GM23338 (cell line): Measurements from ENCODE around the gene KXD1. TPM values are rescaled to one million over a fixed set of nuclear protein-coding genes. Genes with fewer than 3 reads are reported as not detected.

Source experiments
- ATAC-seq: fragments of 200-7000 bp; cut with Tn5 transposase; 3 replicates; pipeline ENCODE4 v1.9.1; 2020
- DNase-seq: peaks from one replicate; pipeline ENCODE4 v3.0.0-alpha.2; 2015; ENCODE audit warnings: low spot score
- H2AFZ ChIP-seq: fragments of 200-600 bp; sonication (generic); 2 replicates; pipeline ENCODE4 v1.8.0; 2016; ENCODE audit warnings: antibody characterized with exemption, mild to moderate bottlenecking, moderate library complexity
- H3F3A ChIP-seq: fragments of 200-600 bp; sonication (generic); replicated peaks from 2 replicates; pipeline ENCODE4 v1.8.0; 2017; ENCODE audit warnings: antibody characterized with exemption, mixed run types, low read depth
- H3K27ac ChIP-seq: fragments of 200-600 bp; sonication (generic); 2 replicates; pipeline ENCODE4 v1.6.1; 2016; ENCODE audit warnings: low read depth
- H3K27me3 ChIP-seq: fragments of 200-600 bp; sonication (generic); 2 replicates; pipeline ENCODE4 v1.8.0; 2016; ENCODE audit warnings: mild to moderate bottlenecking, mixed run types, moderate library complexity; ENCODE audit not compliant: insufficient read depth
- H3K36me3 ChIP-seq: fragments of 200-600 bp; sonication (generic); 2 replicates; pipeline ENCODE4 v1.8.0; 2016; ENCODE audit warnings: mild to moderate bottlenecking; ENCODE audit not compliant: insufficient read depth
- H3K4me1 ChIP-seq: fragments of 200-600 bp; sonication (generic); 2 replicates; pipeline ENCODE4 v1.8.0; 2016; ENCODE audit warnings: mild to moderate bottlenecking, moderate library complexity; ENCODE audit not compliant: insufficient read depth
- H3K4me2 ChIP-seq: fragments of 200-600 bp; sonication (generic); 2 replicates; pipeline ENCODE4 v1.7.1; 2017; ENCODE audit warnings: mixed run types
- H3K4me3 ChIP-seq: fragments of 200-600 bp; sonication (generic); 2 replicates; pipeline ENCODE4 v1.6.1; 2016; ENCODE audit warnings: mixed run types
- H3K79me2 ChIP-seq: fragments of 200-600 bp; sonication (generic); replicated peaks from 2 replicates; pipeline ENCODE4 v1.8.0; 2017; ENCODE audit warnings: mild to moderate bottlenecking; ENCODE audit not compliant: insufficient read depth
- H3K9me2 ChIP-seq: fragments of 200-600 bp; sonication (generic); 2 replicates; pipeline ENCODE4 v1.8.0; 2017; ENCODE audit not compliant: insufficient read depth
- H4K20me1 ChIP-seq: fragments of 200-600 bp; sonication (generic); replicated peaks from 2 replicates; pipeline ENCODE4 v1.8.0; 2017; ENCODE audit warnings: mild to moderate bottlenecking; ENCODE audit not compliant: insufficient read depth
- H3K27ac Mint-ChIP-seq: 2 replicates; pipeline ENCODE4 v1.8.0; 2020; ENCODE audit warnings: inconsistent platforms, mild to moderate bottlenecking, moderate library complexity, mixed read lengths
- H3K27me3 Mint-ChIP-seq: 3 replicates; pipeline ENCODE4 v1.8.0; 2022; ENCODE audit warnings: low read depth, mild to moderate bottlenecking, moderate library complexity, mixed read lengths, inconsistent platforms; ENCODE audit not compliant: insufficient read depth, poor library complexity
- H3K36me3 Mint-ChIP-seq: 3 replicates; pipeline ENCODE4 v1.8.0; 2021; ENCODE audit warnings: low read depth, mild to moderate bottlenecking, inconsistent platforms, moderate library complexity, mixed read lengths
- H3K4me1 Mint-ChIP-seq: 3 replicates; pipeline ENCODE4 v1.8.0; 2020; ENCODE audit warnings: mild to moderate bottlenecking, inconsistent platforms, mixed read lengths
- H3K4me3 Mint-ChIP-seq: 3 replicates; pipeline ENCODE4 v1.8.0; 2021; ENCODE audit warnings: moderate library complexity, mild to moderate bottlenecking, inconsistent platforms, mixed read lengths
- H3K9me3 Mint-ChIP-seq: 3 replicates; pipeline ENCODE4 v1.8.0; 2020; ENCODE audit warnings: moderate library complexity, mild to moderate bottlenecking, inconsistent platforms, mixed read lengths
- CTCF ChIP-seq, 2 experiments: fragments of 200-600 bp in 1 of 2; sonication (generic) in 1 of 2; conservative IDR thresholded peaks; 2 replicates each; pipeline versions ENCODE4 v1.5.1 to v1.6.1; 2016 to 2017; ENCODE audit warnings: antibody characterized with exemption in 2 of 2, low read depth in 2 of 2, mild to moderate bottlenecking in 2 of 2, moderate library complexity in 1 of 2
- ETS1 ChIP-seq: IDR thresholded peaks from 2 replicates; pipeline ENCODE4 v1.6.1; 2016; ENCODE audit warnings: antibody characterized with exemption
- EZH2 ChIP-seq: fragments of 200-600 bp; sonication (generic); IDR thresholded peaks from one replicate; pipeline ENCODE4 v1.8.0; 2017; ENCODE audit warnings: antibody characterized with exemption, mild to moderate bottlenecking, low read depth; ENCODE audit not compliant: unreplicated experiment
- EZH2phosphoT487 ChIP-seq: fragments of 200-600 bp; sonication (generic); IDR thresholded peaks from one replicate; pipeline ENCODE4 v1.8.1; 2018; ENCODE audit warnings: antibody characterized with exemption; ENCODE audit not compliant: unreplicated experiment
- ZNF114 ChIP-seq: fragments of 250-450 bp; sonication (Bioruptor Pico); IDR thresholded peaks from 2 replicates; pipeline ENCODE4 v1.5.0; 2020; ENCODE audit warnings: mild to moderate bottlenecking, moderate library complexity
- polyA plus RNA-seq: library from polyadenylated mRNA; unstranded; fragments of >200 nt; fragmentation: Nextera tagmentation; extraction: Ambion mirVana; gene quantifications from 2 replicates; pipeline ENCODE4 v1.2.1, GENCODE V29; 2016
- total RNA-seq: library from RNA; depleted of rRNA; stranded (reverse); fragments of >200 nt; shearing (Covaris generic); gene quantifications from 2 replicates; pipeline ENCODE4 v1.2.3, GENCODE V29; 2014
- TF ChIP-seq, protein P1 (sequence below): fragments of 250-450 bp; sonication (Bioruptor Pico); IDR thresholded peaks from 2 replicates; pipeline ENCODE4 v1.5.0; 2020; ENCODE audit warnings: mild to moderate bottlenecking, moderate library complexity

KXD1 gene
- total and polyA plus RNA-seq, 2 experiments from 2014 or later: 108 to 164 TPM

GRCh38 chr19:18526316-18526715 lies 31.4 kb upstream of the KXD1 start (continued):
- TF ChIP-seq, protein P1, sequence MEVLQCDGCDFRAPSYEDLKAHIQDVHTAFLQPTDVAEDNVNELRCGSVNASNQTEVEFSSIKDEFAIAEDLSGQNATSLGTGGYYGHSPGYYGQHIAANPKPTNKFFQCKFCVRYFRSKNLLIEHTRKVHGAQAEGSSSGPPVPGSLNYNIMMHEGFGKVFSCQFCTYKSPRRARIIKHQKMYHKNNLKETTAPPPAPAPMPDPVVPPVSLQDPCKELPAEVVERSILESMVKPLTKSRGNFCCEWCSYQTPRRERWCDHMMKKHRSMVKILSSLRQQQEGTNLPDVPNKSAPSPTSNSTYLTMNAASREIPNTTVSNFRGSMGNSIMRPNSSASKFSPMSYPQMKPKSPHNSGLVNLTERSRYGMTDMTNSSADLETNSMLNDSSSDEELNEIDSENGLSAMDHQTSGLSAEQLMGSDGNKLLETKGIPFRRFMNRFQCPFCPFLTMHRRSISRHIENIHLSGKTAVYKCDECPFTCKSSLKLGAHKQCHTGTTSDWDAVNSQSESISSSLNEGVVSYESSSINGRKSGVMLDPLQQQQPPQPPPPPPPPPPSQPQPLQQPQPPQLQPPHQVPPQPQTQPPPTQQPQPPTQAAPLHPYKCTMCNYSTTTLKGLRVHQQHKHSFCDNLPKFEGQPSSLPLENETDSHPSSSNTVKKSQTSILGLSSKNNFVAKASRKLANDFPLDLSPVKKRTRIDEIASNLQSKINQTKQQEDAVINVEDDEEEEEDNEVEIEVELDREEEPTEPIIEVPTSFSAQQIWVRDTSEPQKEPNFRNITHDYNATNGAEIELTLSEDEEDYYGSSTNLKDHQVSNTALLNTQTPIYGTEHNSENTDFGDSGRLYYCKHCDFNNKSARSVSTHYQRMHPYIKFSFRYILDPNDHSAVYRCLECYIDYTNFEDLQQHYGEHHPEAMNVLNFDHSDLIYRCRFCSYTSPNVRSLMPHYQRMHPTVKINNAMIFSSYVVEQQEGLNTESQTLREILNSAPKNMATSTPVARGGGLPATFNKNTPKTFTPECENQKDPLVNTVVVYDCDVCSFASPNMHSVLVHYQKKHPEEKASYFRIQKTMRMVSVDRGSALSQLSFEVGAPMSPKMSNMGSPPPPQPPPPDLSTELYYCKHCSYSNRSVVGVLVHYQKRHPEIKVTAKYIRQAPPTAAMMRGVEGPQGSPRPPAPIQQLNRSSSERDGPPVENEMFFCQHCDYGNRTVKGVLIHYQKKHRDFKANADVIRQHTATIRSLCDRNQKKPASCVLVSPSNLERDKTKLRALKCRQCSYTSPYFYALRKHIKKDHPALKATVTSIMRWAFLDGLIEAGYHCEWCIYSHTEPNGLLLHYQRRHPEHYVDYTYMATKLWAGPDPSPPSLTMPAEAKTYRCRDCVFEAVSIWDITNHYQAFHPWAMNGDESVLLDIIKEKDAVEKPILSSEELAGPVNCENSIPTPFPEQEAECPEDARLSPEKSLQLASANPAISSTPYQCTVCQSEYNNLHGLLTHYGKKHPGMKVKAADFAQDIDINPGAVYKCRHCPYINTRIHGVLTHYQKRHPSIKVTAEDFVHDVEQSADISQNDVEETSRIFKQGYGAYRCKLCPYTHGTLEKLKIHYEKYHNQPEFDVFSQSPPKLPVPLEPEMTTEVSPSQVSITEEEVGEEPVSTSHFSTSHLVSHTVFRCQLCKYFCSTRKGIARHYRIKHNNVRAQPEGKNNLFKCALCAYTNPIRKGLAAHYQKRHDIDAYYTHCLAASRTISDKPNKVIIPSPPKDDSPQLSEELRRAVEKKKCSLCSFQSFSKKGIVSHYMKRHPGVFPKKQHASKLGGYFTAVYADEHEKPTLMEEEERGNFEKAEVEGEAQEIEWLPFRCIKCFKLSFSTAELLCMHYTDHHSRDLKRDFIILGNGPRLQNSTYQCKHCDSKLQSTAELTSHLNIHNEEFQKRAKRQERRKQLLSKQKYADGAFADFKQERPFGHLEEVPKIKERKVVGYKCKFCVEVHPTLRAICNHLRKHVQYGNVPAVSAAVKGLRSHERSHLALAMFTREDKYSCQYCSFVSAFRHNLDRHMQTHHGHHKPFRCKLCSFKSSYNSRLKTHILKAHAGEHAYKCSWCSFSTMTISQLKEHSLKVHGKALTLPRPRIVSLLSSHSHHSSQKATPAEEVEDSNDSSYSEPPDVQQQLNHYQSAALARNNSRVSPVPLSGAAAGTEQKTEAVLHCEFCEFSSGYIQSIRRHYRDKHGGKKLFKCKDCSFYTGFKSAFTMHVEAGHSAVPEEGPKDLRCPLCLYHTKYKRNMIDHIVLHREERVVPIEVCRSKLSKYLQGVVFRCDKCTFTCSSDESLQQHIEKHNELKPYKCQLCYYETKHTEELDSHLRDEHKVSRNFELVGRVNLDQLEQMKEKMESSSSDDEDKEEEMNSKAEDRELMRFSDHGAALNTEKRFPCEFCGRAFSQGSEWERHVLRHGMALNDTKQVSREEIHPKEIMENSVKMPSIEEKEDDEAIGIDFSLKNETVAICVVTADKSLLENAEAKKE (CRISPR knock-in tag): no peak
- no peak for TF ChIP-seq EZH2

DNA sequence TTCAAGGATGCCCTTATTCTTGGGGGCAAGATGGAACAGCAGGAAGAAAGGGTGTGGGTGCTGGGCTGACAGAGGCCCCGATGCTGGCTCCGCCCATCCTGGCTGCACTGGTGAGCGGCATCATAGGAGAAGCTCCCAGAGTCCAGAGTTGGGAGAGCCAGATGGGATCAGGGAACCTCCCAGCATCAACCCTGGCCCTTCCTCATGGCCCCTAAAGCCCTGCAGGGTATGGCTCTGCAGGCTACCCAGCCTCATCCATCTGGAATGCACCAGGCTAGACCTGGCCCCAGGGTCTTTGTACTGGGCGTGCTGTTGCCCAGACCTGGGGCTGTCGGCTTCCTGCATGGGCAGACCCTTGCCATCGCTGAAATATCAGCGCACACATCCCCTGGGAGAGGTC lies 27.9 kb upstream of the KXD1 start:
- no peak overlapping the region for H3K27ac Mint-ChIP-seq
- Histone ChIP-seq H4K20me1 (no peaks in the 10 kb centered on the region; the same call in 1 of the 2 replicates), H3F3A (0 out of 2 replicates have a peak, but pooled peaks cover 5% of the 10 kb centered on the region), H3K4me2 (no peak overlapping the region), H3K4me3 (no peak overlapping the region), H3K27ac (0 out of 2 replicates have a peak overlapping the region, but pooled peaks have one; percentile 26), H3K4me1 (no peaks in the 10 kb centered on the region), H3K9me2 (no peaks in the 10 kb centered on the region), H3K27me3 (no peaks in the 10 kb centered on the region), H3K79me2 (no peaks in the 10 kb centered on the region), H3K36me3 (no peaks in the 10 kb centered on the region; the same call in 1 of the 2 replicates), H2AFZ (no peak overlapping the region)
- peaks cover 2% of the 10 kb centered on the region for H3K27me3 Mint-ChIP-seq
- ATAC-seq (peak; percentile 66), DNase-seq (no peak)
- peaks cover 20% of the 10 kb centered on the region for H3K36me3 Mint-ChIP-seq
- no peaks in the 10 kb centered on the region for H3K4me1 Mint-ChIP-seq
- H3K4me3 Mint-ChIP-seq: no peak overlapping the region
- H3K9me3 Mint-ChIP-seq: no peaks in the 10 kb centered on the region
- TF ChIP-seq CTCF (conservative IDR thresholded peaks at IDR 0.05; ENCODE audit: low read depth in 2 of 2) (no peak), EZH2phosphoT487 (no peak), ZNF114 (CRISPR knock-in tag) (no peak), ETS1 (no peak)
- TF ChIP-seq, protein P1 (CRISPR knock-in tag): no peak
